ENCODE data around the gene C13orf46. TPM values are rescaled to one million over a fixed set of nuclear protein-coding genes. Genes with fewer than 3 reads are reported as not detected.

C13orf46 gene
- polyA plus RNA-seq, 3 donors from 2014 or later, result 0.07 to 1.1 TPM; not detected in 1

DNA sequence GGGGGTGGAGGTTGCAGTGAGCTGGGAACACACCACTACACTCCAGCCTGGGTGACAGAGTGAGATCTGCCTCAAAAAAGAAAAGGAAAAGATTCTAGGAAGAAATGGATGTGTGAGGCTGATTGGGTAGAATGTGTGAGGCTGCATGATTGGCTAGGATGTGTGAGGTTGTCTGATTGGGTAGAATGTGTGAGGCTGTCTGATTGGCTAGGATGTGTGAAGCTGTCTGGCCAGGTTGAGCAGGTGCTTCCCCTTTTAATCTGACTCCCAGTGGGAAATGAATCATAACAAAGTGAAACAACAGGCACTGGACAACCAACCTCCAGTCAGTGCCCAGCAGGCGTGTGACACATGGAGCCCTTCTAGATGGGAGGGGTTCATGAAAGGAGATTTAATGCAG, 14.7 kb downstream of the C13orf46 start:
- Mint-ChIP-seq H3K4me1 (peaks cover 1 to 5% of the 10 kb centered on the region in 2 donors), H3K27me3 (ENCODE audit: low read depth in 3 of 3) (peaks cover 23 to 59% (median 27%) of the 10 kb centered on the region in 3 donors), H3K27ac (peak overlapping the region in 4 of 6 donors; percentile 55 to 82 (median 57)), H3K36me3 (peaks cover 10 to 20% (median 15%) of the 10 kb centered on the region in 3 donors), H3K4me3 (no peak overlapping the region), H3K9me3 (peaks cover 0 to 3% (median 0%) of the 10 kb centered on the region in 6 donors)
- DNase-seq, result no peak

DNA sequence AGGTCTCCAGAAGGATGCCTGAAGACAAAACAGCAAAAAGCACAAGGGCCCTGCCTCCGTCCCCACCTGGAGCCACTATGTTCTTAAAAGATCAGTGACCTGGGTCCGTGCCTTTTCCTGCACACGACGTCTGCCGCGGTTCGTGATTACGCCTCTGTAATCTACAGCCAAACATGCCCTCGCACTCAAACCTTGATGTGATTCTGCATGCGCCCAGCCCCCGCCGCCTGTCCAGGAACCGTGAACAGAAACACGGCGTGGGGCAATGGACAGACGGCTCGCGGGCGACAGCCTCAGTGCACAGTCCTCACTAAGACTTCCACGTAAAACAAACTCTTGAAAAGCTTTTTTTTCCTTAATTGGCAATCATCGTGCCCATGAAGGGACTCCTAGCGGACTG, 15.5 kb downstream of the C13orf46 start:
- Mint-ChIP-seq H3K27ac (peak overlapping the region in 2 of 6 donors; percentile 32 to 53), H3K4me3 (no peak overlapping the region), H3K27me3 (ENCODE audit: low read depth in 3 of 3) (peaks cover 23 to 53% (median 27%) of the 10 kb centered on the region in 3 donors), H3K9me3 (peaks cover 0 to 3% (median 0%) of the 10 kb centered on the region in 6 donors), H3K36me3 (peaks cover 10 to 20% (median 15%) of the 10 kb centered on the region in 3 donors), H3K4me1 (peaks cover 1 to 5% of the 10 kb centered on the region in 2 donors)
- DNase-seq, result no peak

DNA sequence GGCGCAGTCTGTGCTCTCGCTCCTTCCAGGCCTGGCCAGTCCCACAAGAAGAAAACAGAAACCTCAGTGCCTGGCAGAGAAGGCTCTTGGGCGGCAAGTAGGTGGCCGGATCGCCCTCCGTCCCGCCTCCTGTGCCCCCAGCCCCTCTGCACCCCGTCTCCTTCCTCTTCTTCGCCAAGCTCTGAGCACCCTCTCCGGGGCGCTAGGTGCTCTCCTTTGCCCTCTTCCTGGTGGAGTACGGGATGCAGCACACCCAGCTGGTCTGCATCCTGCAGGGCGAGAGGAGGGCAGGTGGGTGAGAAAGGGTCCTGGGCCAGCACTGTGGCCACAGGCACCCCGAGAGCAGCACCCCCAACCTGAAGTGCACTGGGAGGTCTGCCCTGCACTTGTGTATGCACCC, 17.3 kb downstream of the C13orf46 start:
- Mint-ChIP-seq H3K27me3 (ENCODE audit: low read depth in 3 of 3) (peaks cover 25 to 48% (median 28%) of the 10 kb centered on the region in 3 donors), H3K36me3 (peaks cover 10 to 20% (median 15%) of the 10 kb centered on the region in 3 donors), H3K9me3 (peaks cover 0 to 3% (median 0%) of the 10 kb centered on the region in 6 donors), H3K4me3 (no peak overlapping the region), H3K27ac (peak overlapping the region in 2 of 6 donors; percentile 37 to 83), H3K4me1 (peaks cover 5% of the 10 kb centered on the region in 2 donors)
- no peak for DNase-seq

DNA sequence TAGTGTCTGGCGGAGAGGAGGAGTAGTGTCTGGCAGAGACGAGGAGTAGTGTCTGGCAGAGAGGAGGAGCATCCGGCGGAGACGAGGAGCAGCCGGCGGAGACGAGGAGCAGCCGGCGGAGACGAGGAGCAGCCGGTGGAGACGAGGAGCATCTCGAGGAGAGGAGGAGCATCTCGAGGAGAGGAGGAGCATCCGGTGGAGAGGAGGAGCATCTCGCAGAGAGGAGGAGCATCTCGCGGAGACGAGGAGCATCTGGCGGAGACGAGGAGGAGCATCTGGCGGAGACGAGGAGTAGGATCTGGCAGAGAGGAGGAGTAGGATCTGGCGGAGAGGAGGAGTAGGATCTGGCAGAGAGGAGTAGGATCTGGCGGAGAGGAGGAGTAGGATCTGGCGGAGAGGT, 18.2 kb downstream of the C13orf46 start:
- Mint-ChIP-seq H3K27ac (peak overlapping the region in 2 of 6 donors; percentile 37 to 83), H3K4me3 (no peak overlapping the region), H3K9me3 (peaks cover 0 to 3% (median 0%) of the 10 kb centered on the region in 6 donors), H3K4me1 (peaks cover 5 to 6% of the 10 kb centered on the region in 2 donors), H3K36me3 (peaks cover 10 to 20% (median 15%) of the 10 kb centered on the region in 3 donors), H3K27me3 (ENCODE audit: low read depth in 3 of 3) (peaks cover 26 to 48% (median 28%) of the 10 kb centered on the region in 3 donors)
- no peak for DNase-seq

DNA sequence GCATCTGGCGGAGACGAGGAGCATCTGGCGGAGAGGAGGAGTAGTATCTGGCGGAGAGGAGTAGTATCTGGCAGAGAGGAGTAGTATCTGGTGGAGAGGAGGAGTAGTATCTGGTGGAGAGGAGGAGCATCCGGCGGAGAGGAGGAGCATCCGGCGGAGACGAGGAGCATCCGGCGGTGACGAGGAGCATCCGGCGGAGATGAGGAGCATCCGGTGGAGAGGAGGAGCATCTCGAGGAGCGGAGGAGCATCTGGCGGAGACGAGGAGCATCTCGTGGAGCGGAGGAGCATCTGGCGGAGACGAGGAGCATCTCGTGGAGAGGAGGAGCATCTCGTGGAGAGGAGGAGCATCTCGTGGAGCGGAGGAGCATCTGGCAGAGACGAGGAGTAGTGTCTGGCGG, 18.6 kb downstream of the C13orf46 start:
- H3K36me3 Mint-ChIP-seq, result peaks cover 10 to 20% (median 15%) of the 10 kb centered on the region in 3 donors
- DNase-seq, result no peak
- peaks cover 0 to under 1% (median 0%) of the 10 kb centered on the region in 6 donors for H3K9me3 Mint-ChIP-seq
- peak overlapping the region in 1 of 5 donors; percentile 38 for H3K4me3 Mint-ChIP-seq
- H3K4me1 Mint-ChIP-seq, result peaks cover 5 to 8% of the 10 kb centered on the region in 2 donors
- peaks cover 26 to 48% (median 28%) of the 10 kb centered on the region in 3 donors for H3K27me3 Mint-ChIP-seq (ENCODE audit: low read depth in 3 of 3)
- H3K27ac Mint-ChIP-seq, result peak overlapping the region in 2 of 6 donors; percentile 62 to 85

DNA sequence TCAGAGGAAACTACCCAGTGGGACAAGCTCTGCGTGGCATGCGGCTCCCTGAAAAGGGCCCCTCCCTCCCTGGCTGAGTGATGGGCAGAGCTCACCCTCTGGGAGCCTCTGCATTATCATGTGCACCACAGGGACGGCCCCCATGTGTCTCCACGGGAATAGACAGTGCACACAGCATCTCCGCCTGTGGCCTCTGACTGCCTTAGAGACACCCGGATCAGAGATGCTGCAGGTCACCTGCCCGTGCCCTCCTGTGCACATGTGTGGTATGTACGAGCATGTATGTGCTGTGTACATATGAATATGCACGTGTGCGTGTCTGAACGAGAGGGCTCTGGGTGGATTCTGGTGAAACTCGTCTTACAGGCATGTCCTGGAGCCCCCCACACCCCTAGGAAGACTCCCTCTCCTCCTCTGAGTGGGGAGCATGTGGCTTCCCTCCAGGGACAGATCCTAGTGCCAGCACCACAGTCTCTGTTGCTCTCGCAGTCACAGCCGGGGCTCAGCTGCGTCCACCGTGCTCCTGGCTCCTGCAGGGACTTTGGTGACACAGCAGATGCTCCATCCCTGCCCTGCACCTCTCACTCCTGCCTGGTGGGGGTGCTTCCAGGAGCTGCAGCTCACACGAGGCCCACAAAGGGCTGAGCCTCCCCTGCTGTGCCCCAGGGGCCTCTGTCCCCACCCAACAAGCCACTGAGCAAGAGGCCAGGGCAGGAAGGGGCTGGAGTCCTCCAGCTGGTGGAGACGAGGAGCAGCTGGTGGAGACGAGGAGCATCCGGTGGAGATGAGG, 19.6 kb downstream of the C13orf46 start:
- Mint-ChIP-seq H3K9me3 (no peaks in the 10 kb centered on the region), H3K4me1 (peaks cover 5 to 9% of the 10 kb centered on the region in 2 donors), H3K4me3 (no peak overlapping the region), H3K36me3 (peaks cover 9 to 20% (median 15%) of the 10 kb centered on the region in 3 donors), H3K27me3 (ENCODE audit: low read depth in 3 of 3) (peaks cover 25 to 48% (median 26%) of the 10 kb centered on the region in 3 donors), H3K27ac (peak overlapping the region in 1 of 6 donors; percentile 45)
- DNase-seq, result no peak

DNA sequence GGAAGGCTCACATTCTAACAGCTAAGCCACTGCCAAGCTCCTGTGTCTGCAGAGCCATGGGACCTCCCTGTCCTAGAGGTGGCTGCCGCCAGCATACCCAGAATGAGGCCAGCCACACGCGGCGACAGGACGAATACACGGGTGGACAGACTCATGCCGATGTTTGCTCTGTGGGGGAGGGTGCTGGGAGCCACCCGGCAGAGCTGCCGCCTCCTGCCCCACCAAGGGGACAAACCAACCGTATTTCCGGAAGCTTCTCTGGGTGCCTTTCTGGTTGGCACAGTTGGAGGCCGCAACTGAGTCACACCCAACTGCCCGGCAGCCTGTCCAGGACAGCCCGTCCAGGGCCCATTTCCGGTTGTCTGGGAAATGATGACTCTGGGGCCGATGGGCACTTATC, 20.3 kb downstream of the C13orf46 start:
- H3K27ac Mint-ChIP-seq, result no peak overlapping the region

DNA sequence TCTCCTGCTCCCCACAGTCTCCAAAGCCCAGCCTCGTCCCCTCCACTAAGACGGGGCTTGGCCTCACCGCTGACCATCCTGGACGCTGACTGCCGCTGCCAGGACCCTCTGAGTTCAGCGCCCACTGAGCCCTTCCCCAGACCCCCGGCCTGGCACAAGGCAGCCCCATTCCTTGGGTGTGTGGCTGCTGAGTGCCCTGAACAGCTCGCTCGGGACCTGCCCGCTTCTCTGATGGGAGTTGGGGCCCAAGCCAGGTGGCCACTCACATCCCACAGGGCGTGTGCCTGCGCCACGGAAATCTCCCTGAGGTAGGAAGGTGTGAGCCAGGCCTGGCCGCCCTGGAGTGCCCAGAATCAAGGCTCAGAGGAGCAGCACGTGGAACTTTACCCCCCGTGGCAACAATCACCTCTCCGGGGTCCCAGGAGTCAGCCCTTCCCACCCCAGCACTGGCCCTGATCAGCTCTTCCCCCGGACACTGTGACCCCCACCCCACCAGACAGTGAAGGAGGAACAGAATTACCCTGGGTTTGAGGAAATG, 20.8 kb downstream of the C13orf46 start:
- Mint-ChIP-seq H3K4me1 (peaks cover 13 to 21% of the 10 kb centered on the region in 2 donors), H3K9me3 (peaks cover 0 to 3% (median 0%) of the 10 kb centered on the region in 6 donors), H3K27me3 (ENCODE audit: low read depth in 3 of 3) (peaks cover 24 to 40% (median 26%) of the 10 kb centered on the region in 3 donors), H3K4me3 (no peak overlapping the region), H3K27ac (no peak overlapping the region), H3K36me3 (peaks cover 5 to 20% (median 15%) of the 10 kb centered on the region in 3 donors)
- DNase-seq, result no peak

More for the DNA sequence above, 20.3 kb downstream of the C13orf46 start:
- H3K4me3 Mint-ChIP-seq, result no peak overlapping the region
- DNase-seq, result no peak
- peaks cover 8 to 16% of the 10 kb centered on the region in 2 donors for H3K4me1 Mint-ChIP-seq
- H3K27me3 Mint-ChIP-seq (ENCODE audit: low read depth in 3 of 3), result peaks cover 23 to 44% (median 24%) of the 10 kb centered on the region in 3 donors
- no peaks in the 10 kb centered on the region for H3K9me3 Mint-ChIP-seq
- peaks cover 5 to 20% (median 15%) of the 10 kb centered on the region in 3 donors for H3K36me3 Mint-ChIP-seq

DNA sequence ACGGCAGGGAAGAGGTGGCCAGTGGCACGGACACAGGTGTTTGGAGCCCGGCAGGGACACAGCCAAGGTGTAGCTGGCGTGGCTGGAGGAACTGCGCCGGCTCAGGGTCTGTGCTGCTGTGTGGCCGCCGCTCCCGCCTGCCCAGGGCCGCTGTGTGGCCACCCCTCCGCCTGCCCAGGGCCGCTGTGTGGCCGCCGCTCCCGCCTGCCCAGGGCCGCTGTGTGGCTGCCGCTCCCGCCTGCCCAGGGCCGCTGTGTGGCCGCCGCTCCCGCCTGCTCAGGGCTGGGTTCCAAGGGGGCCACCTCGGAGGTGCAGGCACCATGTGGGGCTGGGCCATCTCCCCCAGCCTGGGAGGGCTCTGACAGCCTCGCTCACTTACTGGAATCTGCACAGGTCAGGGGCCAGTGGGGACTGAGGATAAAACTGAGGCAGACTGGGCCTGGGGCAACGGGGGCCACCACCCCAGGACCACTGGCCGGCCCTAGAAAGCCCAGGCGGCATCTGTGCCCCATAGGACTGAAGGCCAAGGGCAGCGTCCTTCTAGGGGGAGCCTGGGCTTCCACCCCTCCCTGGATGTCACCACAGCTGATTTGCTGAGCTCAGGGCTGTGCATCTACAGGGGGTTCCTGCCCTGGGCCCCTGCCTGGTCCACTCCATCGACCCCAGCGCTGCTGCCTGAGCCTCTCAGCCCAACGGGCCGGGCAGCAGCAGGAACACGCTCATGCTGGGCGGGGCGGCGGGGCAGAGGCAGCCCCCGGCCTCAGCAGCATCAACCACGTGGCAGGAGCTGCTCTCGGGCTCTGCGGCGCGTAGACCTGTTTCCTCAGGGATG, 21.5 kb downstream of the C13orf46 start:
- Mint-ChIP-seq H3K4me1 (peaks cover 19 to 24% of the 10 kb centered on the region in 2 donors), H3K27me3 (ENCODE audit: low read depth in 3 of 3) (peaks cover 21 to 35% (median 23%) of the 10 kb centered on the region in 3 donors), H3K4me3 (no peak overlapping the region), H3K27ac (no peak overlapping the region), H3K9me3 (peaks cover 0 to 5% (median 0%) of the 10 kb centered on the region in 6 donors), H3K36me3 (peaks cover 5 to 20% (median 15%) of the 10 kb centered on the region in 3 donors)
- no peak for DNase-seq

DNA sequence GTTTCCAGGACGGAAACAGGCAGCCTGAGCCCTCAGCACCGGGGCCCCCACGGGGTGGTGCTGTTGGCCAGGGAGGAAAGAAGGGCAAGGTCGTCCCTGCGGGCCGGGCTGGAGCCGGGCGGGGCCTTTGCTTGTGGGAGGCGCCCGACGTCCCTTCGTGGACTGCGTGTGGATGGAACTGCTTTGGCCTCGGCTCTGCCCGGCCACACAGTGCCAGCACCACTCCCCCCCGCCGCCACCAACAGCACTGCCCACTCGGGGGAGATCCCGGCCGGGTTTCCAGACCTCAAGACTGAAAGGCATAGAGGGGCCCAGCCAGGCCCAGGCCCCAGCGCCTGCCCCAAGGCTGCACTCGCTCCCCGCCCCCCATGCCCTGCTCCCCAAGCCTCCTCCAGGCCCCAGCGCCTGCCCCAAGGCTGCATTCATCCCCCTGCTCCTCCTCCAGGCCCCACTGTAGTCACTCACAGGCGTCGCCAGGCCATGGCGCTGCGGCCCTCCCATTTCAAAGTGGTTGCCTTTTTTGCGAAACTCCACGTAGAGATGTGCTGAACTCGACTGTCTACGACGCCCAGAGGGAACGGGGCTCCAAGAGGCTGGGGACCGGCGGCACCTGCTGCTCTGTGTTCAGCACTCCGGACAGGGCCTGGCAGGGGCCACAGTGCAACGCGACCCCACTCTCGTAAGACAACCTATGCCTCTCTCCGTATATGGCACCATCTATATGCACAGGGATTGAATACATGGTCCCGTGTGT, 22.5 kb downstream of the C13orf46 start:
- H3K36me3 Mint-ChIP-seq, result peaks cover 5 to 19% (median 14%) of the 10 kb centered on the region in 3 donors
- H3K27me3 Mint-ChIP-seq (ENCODE audit: low read depth in 3 of 3), result peaks cover 18 to 38% (median 21%) of the 10 kb centered on the region in 3 donors
- no peak overlapping the region for H3K4me3 Mint-ChIP-seq
- H3K9me3 Mint-ChIP-seq, result peaks cover 0 to 5% (median 0%) of the 10 kb centered on the region in 6 donors
- H3K27ac Mint-ChIP-seq, result no peak overlapping the region
- peak; percentile 26 to 46 (median 41) for DNase-seq
- peaks cover 19 to 24% of the 10 kb centered on the region in 2 donors for H3K4me1 Mint-ChIP-seq

DNA sequence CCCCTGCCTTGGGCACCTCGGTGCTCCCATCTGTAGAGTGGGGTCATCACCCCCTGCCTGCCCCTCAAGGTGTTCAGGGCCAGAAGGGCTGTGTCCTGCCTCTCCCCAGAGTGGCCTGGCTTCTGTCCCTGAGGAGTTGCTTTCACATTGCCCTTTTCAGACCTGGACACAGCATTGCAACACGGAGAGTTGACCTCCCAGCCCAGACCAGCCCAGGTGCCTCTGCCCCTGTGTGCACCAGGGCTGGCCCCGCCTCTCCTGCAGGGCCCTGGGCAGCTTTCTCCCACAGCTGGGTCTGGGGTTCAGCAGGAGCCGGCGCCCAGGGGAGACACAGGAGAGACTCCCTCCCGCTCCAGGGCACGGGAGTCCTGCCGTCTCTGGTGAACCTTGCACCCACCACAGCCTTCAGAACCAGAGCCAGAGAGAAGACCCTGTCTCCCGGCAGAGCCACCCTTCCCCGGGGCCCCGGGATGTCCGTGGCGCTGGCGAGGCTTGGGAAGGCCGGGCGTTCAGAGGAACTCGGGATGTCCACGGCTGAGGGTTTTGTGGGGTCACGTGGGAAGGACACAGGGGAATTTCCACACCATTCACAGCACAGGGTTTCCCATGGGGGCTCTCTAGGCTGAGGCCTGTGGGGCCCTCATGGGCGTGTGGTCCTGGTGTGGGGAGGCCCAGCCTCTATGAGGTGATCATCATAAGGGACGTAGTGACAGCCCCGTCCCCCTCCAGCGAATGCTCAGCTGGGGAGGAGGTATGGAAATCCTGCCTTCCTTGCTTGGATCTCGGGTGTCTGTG, 23.2 kb downstream of the C13orf46 start:
- no peak overlapping the region for H3K4me3 Mint-ChIP-seq
- DNase-seq, result no peak

DNA sequence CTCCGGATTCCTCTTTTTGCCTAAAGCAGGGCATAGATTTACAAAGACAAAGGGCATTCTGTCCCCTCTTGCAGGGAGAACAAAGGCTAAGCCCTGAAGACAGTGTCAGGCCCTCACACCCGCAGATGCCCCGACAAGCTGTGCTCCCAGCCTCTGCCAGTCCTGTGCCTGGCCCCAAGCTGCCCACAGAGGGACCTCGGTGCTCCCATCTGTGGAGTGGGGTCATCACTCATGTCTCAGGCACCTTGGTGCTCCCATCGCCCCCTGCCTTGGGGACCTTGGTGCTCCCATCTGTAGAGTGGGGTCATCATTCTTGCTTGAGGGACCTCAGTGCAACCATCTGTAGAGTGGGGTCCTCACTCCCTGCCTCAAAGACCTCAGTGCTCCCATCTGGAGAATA, 24.3 kb downstream of the C13orf46 start:
- Mint-ChIP-seq H3K4me3 (no peak overlapping the region), H3K36me3 (peaks cover 0 to under 1% (median 0%) of the 10 kb centered on the region in 3 donors), H3K27ac (peak overlapping the region in 3 of 6 donors; percentile 17 to 72 (median 53)), H3K9me3 (peaks cover 0 to 5% (median 0%) of the 10 kb centered on the region in 6 donors), H3K27me3 (ENCODE audit: low read depth in 3 of 3) (peaks cover 10 to 32% (median 21%) of the 10 kb centered on the region in 3 donors), H3K4me1 (peaks cover 19 to 24% of the 10 kb centered on the region in 2 donors)
- no peak for DNase-seq

More for the DNA sequence above, 23.2 kb downstream of the C13orf46 start:
- Mint-ChIP-seq H3K27me3 (ENCODE audit: low read depth in 3 of 3) (peaks cover 10 to 35% (median 23%) of the 10 kb centered on the region in 3 donors), H3K9me3 (peaks cover 0 to 5% (median 0%) of the 10 kb centered on the region in 6 donors), H3K36me3 (peaks cover 5 to 12% (median 6%) of the 10 kb centered on the region in 3 donors), H3K27ac (peak overlapping the region in 1 of 6 donors; percentile 39), H3K4me1 (peaks cover 19 to 24% of the 10 kb centered on the region in 2 donors)

Data from immature natural killer cell (primary cell).